ENCODE measurements around the gene STAP2.

DNA sequence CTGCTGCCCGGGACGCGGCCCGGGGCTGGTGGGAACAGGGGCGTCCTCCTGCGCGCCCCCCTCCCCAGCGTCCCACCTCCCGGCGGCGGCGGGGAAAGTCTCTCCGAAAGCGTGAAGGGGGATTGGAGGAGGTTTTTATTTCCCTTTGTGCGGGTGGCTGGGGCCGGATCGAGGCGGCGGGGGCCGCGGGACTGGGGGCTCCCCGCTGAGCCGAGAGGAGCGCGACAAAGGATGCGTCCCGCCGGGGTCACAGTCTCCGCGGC, 59.4 kb downstream of the STAP2 start:
- TF ChIP-seq, protein P1, sequence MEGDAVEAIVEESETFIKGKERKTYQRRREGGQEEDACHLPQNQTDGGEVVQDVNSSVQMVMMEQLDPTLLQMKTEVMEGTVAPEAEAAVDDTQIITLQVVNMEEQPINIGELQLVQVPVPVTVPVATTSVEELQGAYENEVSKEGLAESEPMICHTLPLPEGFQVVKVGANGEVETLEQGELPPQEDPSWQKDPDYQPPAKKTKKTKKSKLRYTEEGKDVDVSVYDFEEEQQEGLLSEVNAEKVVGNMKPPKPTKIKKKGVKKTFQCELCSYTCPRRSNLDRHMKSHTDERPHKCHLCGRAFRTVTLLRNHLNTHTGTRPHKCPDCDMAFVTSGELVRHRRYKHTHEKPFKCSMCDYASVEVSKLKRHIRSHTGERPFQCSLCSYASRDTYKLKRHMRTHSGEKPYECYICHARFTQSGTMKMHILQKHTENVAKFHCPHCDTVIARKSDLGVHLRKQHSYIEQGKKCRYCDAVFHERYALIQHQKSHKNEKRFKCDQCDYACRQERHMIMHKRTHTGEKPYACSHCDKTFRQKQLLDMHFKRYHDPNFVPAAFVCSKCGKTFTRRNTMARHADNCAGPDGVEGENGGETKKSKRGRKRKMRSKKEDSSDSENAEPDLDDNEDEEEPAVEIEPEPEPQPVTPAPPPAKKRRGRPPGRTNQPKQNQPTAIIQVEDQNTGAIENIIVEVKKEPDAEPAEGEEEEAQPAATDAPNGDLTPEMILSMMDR (optimal IDR thresholded peaks at IDR 0.05 in 1 of 3, IDR thresholded peaks at IDR 0.05 in 1 of 3, conservative IDR thresholded peaks at IDR 0.05 in 1 of 3; ENCODE audit: extremely low read depth in 1 of 3, insufficient read depth in 2 of 3, low read length in 3 of 3) = no peak
- no peak for TF ChIP-seq EZH2 (IDR thresholded peaks at IDR 0.05; ENCODE audit: low read length)
